Measurements from ENCODE around the gene CSNK2A2. TPM values are rescaled to one million over a fixed set of nuclear protein-coding genes. Genes with fewer than 3 reads are reported as not detected.

The CSNK2A2 gene
- 10 to 100 TPM; 28.7 to 36.7 (median 34.1) TPM for total RNA-seq
- polyA plus RNA-seq, result 20.6 TPM
- long read RNA-seq, donor 1, transcript CSNK2A2-201 (12 exons, 1,701 nt), result major isoform, 28 of 41 reads
- long read RNA-seq, donor 1, partial matches to known transcripts, result 8 of 41 reads
- long read RNA-seq, donor 1, other reads (novel, unspliced or antisense), result 5 of 41 reads
- long read RNA-seq, donor 2, transcript CSNK2A2-201 (12 exons, 1,701 nt), result major isoform, 9 of 15 reads
- long read RNA-seq, donor 2, partial matches to known transcripts, result 2 of 15 reads
- long read RNA-seq, donor 2, other reads (novel, unspliced or antisense), result 4 of 15 reads
- long read RNA-seq, donor 3, partial matches to known transcripts, result 2 of 13 reads
- long read RNA-seq, donor 3, other reads (novel, unspliced or antisense), result 9 of 13 reads
- long read RNA-seq, donor 4, transcript CSNK2A2-201 (12 exons, 1,701 nt), result major isoform, 22 of 27 reads
- long read RNA-seq, donor 4, partial matches to known transcripts, result 1 of 27 reads
- long read RNA-seq, donor 4, other reads (novel, unspliced or antisense), result 3 of 27 reads

- Histone ChIP-seq H3K9me3 (ENCODE audit: control insufficient read depth, low read length) (no peaks in the 10 kb centered on the region), H3K27ac (ENCODE audit: low read length) (no peak within 1 kb of the TSS), H3K27me3 (ENCODE audit: control insufficient read depth, insufficient read depth) (no peaks in the 10 kb centered on the region), H3K4me1 (ENCODE audit: control insufficient read depth, insufficient read depth, low read length) (peaks cover 6% of the 10 kb centered on the region), H3K4me3 (ENCODE audit: low read length) (peak within 1 kb of the TSS; percentile 100)
- 2% methylated on average over 52 of the region's 52 CpGs for WGBS
- intact Hi-C loops (cut with DNase I), result loop anchor here in 1 of 4 donors (10.0 kb wide), 1 partner anchor 173 kb away; the partner anchor contains the start of gene MMP15
- peak; percentile 80 to 89 (median 89) for DNase-seq
- ATAC-seq, result peak; percentile 91 to 93
Observed at GRCh38 chr16:58198022-58198683, at the start of gene CSNK2A2. CSNK2A2 (minus strand) TSS chr16:58198106; CDS start chr16:58197736, 370 bp downstream.

GRCh38 chr16:58243528-58244004 lies 45.7 kb upstream of the CSNK2A2 start:
- intact Hi-C loops (cut with DNase I), result no loop called here
- no peaks in the 10 kb centered on the region for H3K4me1 ChIP-seq (ENCODE audit: control insufficient read depth, insufficient read depth, low read length)
- no peak overlapping the region for H3K27ac ChIP-seq (ENCODE audit: low read length)
- DNase-seq, result no peak
- no peak for ATAC-seq
- no peak overlapping the region for H3K4me3 ChIP-seq (ENCODE audit: low read length)
- no peaks in the 10 kb centered on the region for H3K27me3 ChIP-seq (ENCODE audit: control insufficient read depth, insufficient read depth)
- WGBS, result 41% methylated on average over 8 of the region's 8 CpGs
- H3K9me3 ChIP-seq (ENCODE audit: control insufficient read depth, low read length), result no peaks in the 10 kb centered on the region

DNA sequence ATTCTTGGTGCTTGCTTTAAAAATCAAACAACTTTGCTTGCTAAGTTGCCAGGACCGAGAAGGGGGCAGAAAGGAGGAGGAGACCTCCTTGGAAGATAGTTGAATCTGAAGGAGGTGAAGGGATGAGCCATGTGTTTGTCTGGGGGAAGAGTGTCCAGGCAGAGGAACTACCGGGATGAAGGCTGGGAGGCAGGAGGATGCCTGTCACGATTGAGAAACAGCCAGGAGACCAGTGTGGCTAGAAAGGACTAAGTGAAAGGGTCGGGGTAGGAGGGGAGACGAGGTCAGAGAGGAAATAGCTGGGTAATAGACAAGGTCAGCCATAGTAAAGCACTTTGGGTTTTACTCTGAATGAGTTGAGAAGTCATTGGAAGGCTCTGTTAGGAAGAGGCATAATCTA lies 38.9 kb upstream of the CSNK2A2 start:
- ATAC-seq (peak in 1 of 2 donors; percentile 43), DNase-seq (no peak)
- H3K4me3 ChIP-seq (ENCODE audit: low read length), result no peak overlapping the region
- no peaks in the 10 kb centered on the region for H3K27me3 ChIP-seq (ENCODE audit: control insufficient read depth, insufficient read depth)
- H3K4me1 ChIP-seq (ENCODE audit: control insufficient read depth, insufficient read depth, low read length), result no peaks in the 10 kb centered on the region
- H3K27ac ChIP-seq (ENCODE audit: low read length), result no peak overlapping the region
- no peaks in the 10 kb centered on the region for H3K9me3 ChIP-seq (ENCODE audit: control insufficient read depth, low read length)
- intact Hi-C loops (cut with DNase I), result no loop called here
- WGBS, result 11% methylated on average over 5 of the region's 5 CpGs

DNA sequence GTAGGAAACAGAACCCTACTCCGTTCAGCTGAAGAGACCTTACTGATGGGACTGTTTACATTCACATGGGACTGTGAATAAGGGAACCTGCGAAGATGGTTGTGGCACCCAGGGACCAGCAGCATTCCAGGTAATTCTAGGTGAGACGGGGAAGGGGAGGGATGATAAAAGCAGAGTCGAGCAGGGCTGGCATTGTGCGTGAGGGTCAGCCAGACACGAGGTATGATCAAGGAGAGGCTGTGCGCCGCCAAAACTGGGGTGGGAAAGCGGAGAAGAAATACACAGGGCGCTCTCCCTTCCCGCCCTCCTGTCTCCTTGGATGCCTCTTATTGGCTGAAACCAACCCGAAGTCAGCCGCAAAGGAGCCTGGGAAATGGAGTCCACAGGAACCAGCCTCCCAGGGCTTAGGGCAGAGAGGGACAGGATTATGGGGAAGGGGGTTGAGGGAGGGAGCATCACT lies 38.4 kb upstream of the CSNK2A2 start:
- Histone ChIP-seq H3K4me3 (ENCODE audit: low read length) (peak overlapping the region; percentile 37), H3K9me3 (ENCODE audit: control insufficient read depth, low read length) (no peaks in the 10 kb centered on the region), H3K27ac (ENCODE audit: low read length) (no peak overlapping the region), H3K27me3 (ENCODE audit: control insufficient read depth, insufficient read depth) (no peaks in the 10 kb centered on the region), H3K4me1 (ENCODE audit: control insufficient read depth, insufficient read depth, low read length) (no peaks in the 10 kb centered on the region)
- intact Hi-C loops (cut with DNase I), result no loop called here
- ATAC-seq (peak; percentile 96 to 97), DNase-seq (peak; percentile 76 to 88 (median 83))
- 1% methylated on average over 13 of the region's 13 CpGs for WGBS

- Histone ChIP-seq H3K27ac (ENCODE audit: low read length) (no peak overlapping the region), H3K9me3 (ENCODE audit: control insufficient read depth, low read length) (no peaks in the 10 kb centered on the region), H3K4me3 (ENCODE audit: low read length) (no peak overlapping the region), H3K27me3 (ENCODE audit: control insufficient read depth, insufficient read depth) (no peaks in the 10 kb centered on the region), H3K4me1 (ENCODE audit: control insufficient read depth, insufficient read depth, low read length) (no peaks in the 10 kb centered on the region)
- WGBS, result 45% methylated on average over 3 of the region's 3 CpGs
- no peak for ATAC-seq
- intact Hi-C loops (cut with DNase I), result no loop called here
- no peak for DNase-seq
Observed at GRCh38 chr16:58235663-58236062, 37.8 kb upstream of the CSNK2A2 start.

GRCh38 chr16:58234831-58235595 lies 37.1 kb upstream of the CSNK2A2 start:
- intact Hi-C loops (cut with DNase I), result no loop called here
- Histone ChIP-seq H3K4me1 (ENCODE audit: control insufficient read depth, insufficient read depth, low read length) (no peaks in the 10 kb centered on the region), H3K27me3 (ENCODE audit: control insufficient read depth, insufficient read depth) (no peaks in the 10 kb centered on the region), H3K4me3 (ENCODE audit: low read length) (no peak overlapping the region), H3K27ac (ENCODE audit: low read length) (no peak overlapping the region), H3K9me3 (ENCODE audit: control insufficient read depth, low read length) (no peaks in the 10 kb centered on the region)
- 72% methylated on average over 10 of the region's 10 CpGs for WGBS
- no peak for DNase-seq
- ATAC-seq, result no peak

GRCh38 chr16:58230259-58230658 lies 32.4 kb upstream of the CSNK2A2 start:
- Histone ChIP-seq H3K27ac (ENCODE audit: low read length) (no peak overlapping the region), H3K27me3 (ENCODE audit: control insufficient read depth, insufficient read depth) (no peaks in the 10 kb centered on the region), H3K9me3 (ENCODE audit: control insufficient read depth, low read length) (no peaks in the 10 kb centered on the region), H3K4me1 (ENCODE audit: control insufficient read depth, insufficient read depth, low read length) (no peaks in the 10 kb centered on the region), H3K4me3 (ENCODE audit: low read length) (no peak overlapping the region)
- no peak for DNase-seq
- 80% methylated on average over 8 of the region's 8 CpGs for WGBS
- intact Hi-C loops (cut with DNase I), result no loop called here
- ATAC-seq, result no peak

DNA sequence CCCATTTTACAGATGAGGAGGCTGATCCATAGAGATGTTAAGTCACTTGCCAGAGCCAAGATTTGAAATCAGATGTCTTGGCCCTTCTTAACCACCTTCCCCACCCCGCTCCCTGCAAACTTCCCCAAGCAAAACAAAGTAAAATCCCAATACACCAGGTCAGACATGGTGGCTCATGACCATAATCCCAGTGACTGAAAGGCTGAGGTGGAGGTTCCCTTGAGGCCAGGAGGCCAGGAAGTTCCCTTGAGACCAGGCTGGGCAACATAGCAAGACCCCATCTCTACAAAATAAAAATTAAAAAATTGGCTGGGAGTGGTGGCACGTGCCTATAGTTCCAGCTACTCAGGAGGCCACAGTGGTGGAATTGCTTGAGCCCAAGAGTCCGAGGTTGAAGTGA lies 28.9 kb upstream of the CSNK2A2 start:
- no peak for DNase-seq
- no peak overlapping the region for H3K4me3 ChIP-seq (ENCODE audit: low read length)
- intact Hi-C loops (cut with DNase I), result no loop called here
- no peak for ATAC-seq
- H3K27me3 ChIP-seq (ENCODE audit: control insufficient read depth, insufficient read depth), result no peaks in the 10 kb centered on the region
- no peaks in the 10 kb centered on the region for H3K4me1 ChIP-seq (ENCODE audit: control insufficient read depth, insufficient read depth, low read length)
- H3K27ac ChIP-seq (ENCODE audit: low read length), result no peak overlapping the region
- no peaks in the 10 kb centered on the region for H3K9me3 ChIP-seq (ENCODE audit: control insufficient read depth, low read length)
- WGBS, result 89% methylated on average over 3 of the region's 3 CpGs

GRCh38 chr16:58225965-58226602 lies 28.2 kb upstream of the CSNK2A2 start:
- intact Hi-C loops (cut with DNase I), result no loop called here
- 86% methylated on average over 8 of the region's 8 CpGs for WGBS
- Histone ChIP-seq H3K27me3 (ENCODE audit: control insufficient read depth, insufficient read depth) (no peaks in the 10 kb centered on the region), H3K27ac (ENCODE audit: low read length) (no peak overlapping the region), H3K9me3 (ENCODE audit: control insufficient read depth, low read length) (no peaks in the 10 kb centered on the region), H3K4me1 (ENCODE audit: control insufficient read depth, insufficient read depth, low read length) (no peaks in the 10 kb centered on the region), H3K4me3 (ENCODE audit: low read length) (no peak overlapping the region)
- DNase-seq, result no peak
- no peak for ATAC-seq

- Histone ChIP-seq H3K27me3 (ENCODE audit: control insufficient read depth, insufficient read depth) (no peaks in the 10 kb centered on the region), H3K4me1 (ENCODE audit: control insufficient read depth, insufficient read depth, low read length) (no peaks in the 10 kb centered on the region), H3K4me3 (ENCODE audit: low read length) (no peak overlapping the region), H3K9me3 (ENCODE audit: control insufficient read depth, low read length) (no peaks in the 10 kb centered on the region), H3K27ac (ENCODE audit: low read length) (no peak overlapping the region)
- ATAC-seq (no peak), DNase-seq (no peak)
- 80% methylated on average over 7 of the region's 7 CpGs for WGBS
- intact Hi-C loops (cut with DNase I), result no loop called here
Observed at GRCh38 chr16:58222532-58223316, 24.8 kb upstream of the CSNK2A2 start.

All from right cardiac atrium (tissue), 5 donors.